HL-60 (cell line): ENCODE measurements around the gene ANKRD6.

Source experiments
- POLR2AphosphoS5 ChIP-seq: IDR thresholded peaks from 2 replicates; pipeline ENCODE4 v1.6.1; 2012; ENCODE audit warnings: low read depth
- TF ChIP-seq, protein P1 (sequence below): IDR thresholded peaks from one replicate; pipeline ENCODE4 v1.5.1; 2011; ENCODE audit warnings: low read length, control low read depth, inconsistent platforms; ENCODE audit not compliant: insufficient read depth

DNA sequence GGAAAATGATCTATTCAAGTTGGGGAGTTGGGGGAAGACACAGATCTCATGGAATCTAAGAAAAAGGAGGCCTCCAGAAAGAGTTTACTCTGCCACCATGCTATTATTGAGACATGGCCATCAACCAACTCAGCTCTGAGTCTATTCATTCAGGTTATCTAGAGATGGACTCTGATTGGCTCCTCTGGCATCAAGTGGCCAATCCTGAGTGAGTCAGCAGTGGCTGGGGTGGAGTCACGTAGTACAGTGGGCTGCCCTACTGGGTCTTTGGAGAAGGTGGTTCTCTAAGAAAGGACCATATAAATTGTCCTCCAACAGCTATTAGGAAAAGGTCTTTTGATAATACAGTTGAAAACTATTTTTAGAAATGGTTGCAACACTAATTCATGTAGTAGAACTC is 163.5 kb downstream of the ANKRD6 start:
- TF ChIP-seq, protein P1, sequence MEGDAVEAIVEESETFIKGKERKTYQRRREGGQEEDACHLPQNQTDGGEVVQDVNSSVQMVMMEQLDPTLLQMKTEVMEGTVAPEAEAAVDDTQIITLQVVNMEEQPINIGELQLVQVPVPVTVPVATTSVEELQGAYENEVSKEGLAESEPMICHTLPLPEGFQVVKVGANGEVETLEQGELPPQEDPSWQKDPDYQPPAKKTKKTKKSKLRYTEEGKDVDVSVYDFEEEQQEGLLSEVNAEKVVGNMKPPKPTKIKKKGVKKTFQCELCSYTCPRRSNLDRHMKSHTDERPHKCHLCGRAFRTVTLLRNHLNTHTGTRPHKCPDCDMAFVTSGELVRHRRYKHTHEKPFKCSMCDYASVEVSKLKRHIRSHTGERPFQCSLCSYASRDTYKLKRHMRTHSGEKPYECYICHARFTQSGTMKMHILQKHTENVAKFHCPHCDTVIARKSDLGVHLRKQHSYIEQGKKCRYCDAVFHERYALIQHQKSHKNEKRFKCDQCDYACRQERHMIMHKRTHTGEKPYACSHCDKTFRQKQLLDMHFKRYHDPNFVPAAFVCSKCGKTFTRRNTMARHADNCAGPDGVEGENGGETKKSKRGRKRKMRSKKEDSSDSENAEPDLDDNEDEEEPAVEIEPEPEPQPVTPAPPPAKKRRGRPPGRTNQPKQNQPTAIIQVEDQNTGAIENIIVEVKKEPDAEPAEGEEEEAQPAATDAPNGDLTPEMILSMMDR = no peak
- no peak for TF ChIP-seq POLR2AphosphoS5
